ENCODE measurements around the gene GPC2.

GPC2 gene

DNA sequence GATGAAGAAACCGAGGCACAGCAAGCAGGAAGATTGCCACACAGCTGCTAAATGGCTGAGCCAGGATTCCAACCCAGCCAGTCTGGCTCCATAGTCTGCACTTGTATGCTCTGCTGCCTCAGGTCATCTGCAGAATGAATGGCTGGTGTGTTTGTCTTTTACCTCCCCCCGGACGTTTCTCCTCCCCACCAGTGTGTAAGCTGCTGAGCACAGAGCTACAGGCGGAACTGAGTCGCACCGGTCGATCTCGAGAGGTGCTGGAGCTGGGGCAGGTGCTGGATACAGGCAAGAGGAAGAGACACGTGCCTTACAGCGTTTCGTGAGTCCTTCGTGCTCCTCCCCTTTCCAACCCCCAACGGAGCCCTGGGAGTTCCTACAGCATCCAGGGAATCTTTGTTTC, 55.1 kb downstream of the GPC2 start:
- H3K4me3 ChIP-seq (ENCODE audit: low read depth, low read length), result no peak overlapping the region

DNA sequence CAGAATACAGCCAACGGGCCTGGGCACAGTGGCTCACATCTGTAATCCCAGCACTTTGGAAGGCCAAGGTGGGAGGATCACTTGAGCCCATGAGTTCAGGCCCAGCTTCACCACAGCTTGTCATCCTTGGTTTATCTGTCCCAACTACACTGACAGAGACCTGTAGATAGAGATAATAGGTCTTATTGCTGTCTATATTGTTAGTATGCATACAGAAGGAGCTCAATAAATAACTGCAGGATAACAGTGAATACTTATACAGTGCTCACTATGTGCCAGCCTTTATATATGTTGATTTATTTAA, 56.5 kb downstream of the GPC2 start:
- H3K4me3 ChIP-seq (ENCODE audit: low read depth, low read length), result no peak overlapping the region

DNA sequence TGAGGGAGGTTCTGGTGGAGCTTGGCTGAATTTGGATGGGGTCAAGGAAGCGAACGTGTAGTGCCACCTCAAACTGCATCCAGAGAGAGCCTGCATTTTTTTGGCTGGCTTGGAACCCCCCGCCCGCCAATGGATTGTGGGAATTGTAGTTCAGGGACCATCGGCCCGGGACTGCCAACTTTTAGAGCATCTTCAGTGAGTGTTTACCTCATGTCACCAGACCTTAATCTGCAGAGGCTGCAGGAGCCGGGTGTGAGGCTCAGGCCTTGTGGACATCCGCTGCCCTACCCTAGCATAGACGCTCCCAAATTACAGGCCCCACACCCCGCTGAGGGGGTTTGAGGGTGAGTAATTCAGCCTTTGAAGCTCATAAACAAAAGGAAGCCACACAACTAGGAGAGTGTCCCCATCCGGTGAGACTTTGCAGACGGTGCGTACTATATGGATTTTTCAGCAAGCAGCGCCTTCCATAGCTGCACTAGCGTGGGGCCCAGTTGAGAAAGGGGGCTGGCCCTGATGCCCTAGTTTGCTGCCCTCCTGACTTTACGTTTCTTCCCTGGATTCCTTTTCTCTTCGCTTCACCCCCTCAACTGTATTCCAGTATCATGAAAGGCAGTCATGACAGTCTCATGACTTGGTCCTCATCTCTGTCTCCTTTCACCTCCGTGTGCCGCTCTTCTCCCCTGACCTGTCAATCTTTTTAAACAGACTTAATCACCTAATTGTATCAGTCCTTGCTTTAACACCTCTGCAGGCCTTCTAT, 57.0 kb downstream of the GPC2 start:
- H3K4me3 ChIP-seq (ENCODE audit: low read depth, low read length), result peak overlapping the region; percentile 96

Data from iPS-11a (cell line).